ENCODE results near the gene CAST.

GRCh38 chr5:96734871-96735325 is 72.7 kb downstream of the CAST start:
- TF ChIP-seq CTCF (IDR thresholded peaks at IDR 0.05 in 8 of 11, conservative IDR thresholded peaks at IDR 0.05 in 3 of 11): no peak
- no peak for TF ChIP-seq POLR2A (IDR thresholded peaks at IDR 0.05)

Measured in spleen (tissue), 7 donors.